Keratinocyte (primary cell): ENCODE results near the gene ITGA11.

Experiments
- CTCF ChIP-seq, 3 experiments: IDR thresholded peaks in 1 of 3; conservative IDR thresholded peaks in 1 of 3; optimal IDR thresholded peaks in 1 of 3; 2 replicates in 2 of 3; 3 replicates in 1 of 3; pipeline versions ENCODE3 to v1.5.1; 2011; ENCODE audit warnings: low read length in 3 of 3, mild to moderate bottlenecking in 3 of 3, moderate library complexity in 2 of 3, control low read depth in 1 of 3, inconsistent platforms in 1 of 3; ENCODE audit not compliant: insufficient read depth in 2 of 3; ENCODE audit errors: extremely low read depth in 1 of 3
- EZH2 ChIP-seq: IDR thresholded peaks from one replicate; pipeline ENCODE4 v1.6.1; 2012; ENCODE audit warnings: inconsistent platforms, mild to moderate bottlenecking, low read length, moderate library complexity

- TF ChIP-seq CTCF (optimal IDR thresholded peaks at IDR 0.05 in 1 of 3, IDR thresholded peaks at IDR 0.05 in 1 of 3, conservative IDR thresholded peaks at IDR 0.05 in 1 of 3; ENCODE audit: extremely low read depth in 1 of 3, insufficient read depth in 2 of 3, low read length in 3 of 3) (no peak), EZH2 (no peak)
Observed at GRCh38 chr15:68445351-68445750, 13.4 kb upstream of the ITGA11 start.
